H9 (cell line): ENCODE data around the gene SAMD14. TPM values are rescaled to one million over a fixed set of nuclear protein-coding genes. Genes with fewer than 3 reads are reported as not detected.

ENCODE experiments used
- DNase-seq: peaks from one replicate; pipeline ENCODE4 v3.0.0-alpha.2; 2017
- H2AFZ ChIP-seq: one replicate; pipeline ENCODE4 v1.6.1; 2013; ENCODE audit warnings: mild to moderate bottlenecking, low read length, control low read depth, moderate library complexity
- H2AK5ac ChIP-seq: 2 replicates; pipeline ENCODE4 v1.6.1; 2013; ENCODE audit warnings: low read length, control low read depth, mixed read lengths; ENCODE audit not compliant: insufficient read length
- H2BK120ac ChIP-seq: one replicate; pipeline ENCODE4 v1.6.1; 2013; ENCODE audit warnings: low read depth, mild to moderate bottlenecking, low read length, control low read depth, inconsistent platforms; ENCODE audit not compliant: poor library complexity, severe bottlenecking
- H2BK12ac ChIP-seq: 2 replicates; pipeline ENCODE4 v1.6.1; 2013; ENCODE audit warnings: low read length, control low read depth, mixed read lengths, low read depth; ENCODE audit not compliant: insufficient read length
- H2BK15ac ChIP-seq: 2 replicates; pipeline ENCODE4 v1.6.1; 2013; ENCODE audit warnings: low read depth, low read length, control low read depth
- H2BK20ac ChIP-seq: one replicate; pipeline ENCODE4 v1.6.1; 2013; ENCODE audit warnings: low read depth, mild to moderate bottlenecking, low read length, control low read depth, inconsistent platforms; ENCODE audit not compliant: poor library complexity, severe bottlenecking
- H2BK5ac ChIP-seq: 2 replicates; pipeline ENCODE4 v1.6.1; 2013; ENCODE audit warnings: low read length, control low read depth, mixed read lengths; ENCODE audit not compliant: insufficient read length
- H3K14ac ChIP-seq: 2 replicates; pipeline ENCODE4 v1.6.1; 2013; ENCODE audit warnings: low read length, control low read depth; ENCODE audit not compliant: insufficient read depth
- H3K18ac ChIP-seq: 2 replicates; pipeline ENCODE4 v1.6.1; 2013; ENCODE audit warnings: low read depth, mild to moderate bottlenecking, mixed read lengths, low read length, control low read depth; ENCODE audit not compliant: insufficient read length
- H3K23ac ChIP-seq: 2 replicates; pipeline ENCODE4 v1.6.1; 2013; ENCODE audit warnings: low read length, control low read depth, mixed read lengths, low read depth; ENCODE audit not compliant: insufficient read length
- H3K23me2 ChIP-seq: 2 replicates; pipeline ENCODE4 v1.6.1; 2013; ENCODE audit warnings: low read depth, mild to moderate bottlenecking, mixed read lengths, low read length, control low read depth; ENCODE audit not compliant: insufficient read length, poor library complexity, severe bottlenecking
- H3K27ac ChIP-seq: 2 replicates; pipeline ENCODE4 v1.5.1; 2013; ENCODE audit warnings: low read length, control low read depth, mixed read lengths, low read depth; ENCODE audit not compliant: insufficient read length
- H3K27me3 ChIP-seq: 2 replicates; pipeline ENCODE4 v1.6.1; 2013; ENCODE audit warnings: low read length, control low read depth, inconsistent platforms; ENCODE audit not compliant: insufficient read depth
- H3K4ac ChIP-seq: 2 replicates; pipeline ENCODE4 v1.6.1; 2013; ENCODE audit warnings: low read depth, mild to moderate bottlenecking, control low read depth, inconsistent platforms, low read length, moderate library complexity
- H3K4me1 ChIP-seq: 2 replicates; pipeline ENCODE4 v1.6.1; 2013; ENCODE audit warnings: low read length, control low read depth, inconsistent platforms; ENCODE audit not compliant: insufficient read depth
- H3K4me2 ChIP-seq: 2 replicates; pipeline ENCODE4 v1.6.1; 2013; ENCODE audit warnings: low read length, control low read depth, mixed read lengths; ENCODE audit not compliant: insufficient read length, insufficient read depth
- H3K56ac ChIP-seq: 2 replicates; pipeline ENCODE4 v1.6.1; 2013; ENCODE audit warnings: low read depth, mild to moderate bottlenecking, mixed read lengths, low read length, control low read depth; ENCODE audit not compliant: insufficient read length
- H3K79me1 ChIP-seq: 2 replicates; pipeline ENCODE4 v1.6.1; 2013; ENCODE audit warnings: low read depth, mild to moderate bottlenecking, moderate library complexity, low read length, control low read depth, inconsistent platforms; ENCODE audit not compliant: insufficient read depth, poor library complexity, severe bottlenecking
- H3K79me2 ChIP-seq: 2 replicates; pipeline ENCODE4 v1.6.1; 2013; ENCODE audit warnings: low read length, control low read depth, inconsistent platforms; ENCODE audit not compliant: insufficient read depth
- H3K9ac ChIP-seq: 2 replicates; pipeline ENCODE4 v1.6.1; 2013; ENCODE audit warnings: low read length, control low read depth, mixed read lengths; ENCODE audit not compliant: insufficient read length; ENCODE audit errors: extremely low read depth
- H3K9me3 ChIP-seq: one replicate; pipeline ENCODE4 v1.6.1; 2013; ENCODE audit warnings: low read depth, low read length, inconsistent platforms; ENCODE audit not compliant: control insufficient read depth
- H3T11ph ChIP-seq: one replicate; pipeline ENCODE4 v1.6.1; 2013; ENCODE audit warnings: mild to moderate bottlenecking, low read length, control low read depth, inconsistent platforms
- H4K20me1 ChIP-seq: one replicate; pipeline ENCODE4 v1.6.1; 2013; ENCODE audit not compliant: control insufficient read depth, insufficient read length, insufficient read depth
- H4K5ac ChIP-seq: 2 replicates; pipeline ENCODE4 v1.6.1; 2013; ENCODE audit warnings: low read depth, mild to moderate bottlenecking, mixed read lengths, low read length, control low read depth; ENCODE audit not compliant: insufficient read length
- H4K8ac ChIP-seq: replicated peaks from 2 replicates; pipeline ENCODE4 v1.6.1; 2013; ENCODE audit warnings: low read length, control low read depth, mixed read lengths, low read depth; ENCODE audit not compliant: insufficient read length
- H4K91ac ChIP-seq: 2 replicates; pipeline ENCODE4 v1.6.1; 2013; ENCODE audit warnings: low read depth, mild to moderate bottlenecking, moderate library complexity, mixed read lengths, low read length, control low read depth; ENCODE audit not compliant: insufficient read length
- H3K27ac Mint-ChIP-seq, 3 experiments: 2 replicates in 2 of 3; 3 replicates in 1 of 3; pipeline ENCODE4 v1.8.0; 2020 to 2021; ENCODE audit warnings: mixed read lengths in 3 of 3, mild to moderate bottlenecking in 1 of 3, moderate library complexity in 1 of 3
- H3K27me3 Mint-ChIP-seq: 2 replicates; pipeline ENCODE4 v1.8.0; 2021; ENCODE audit warnings: low read depth, mild to moderate bottlenecking, moderate library complexity, mixed read lengths
- H3K36me3 Mint-ChIP-seq, 3 experiments: 2 replicates in 2 of 3; 3 replicates in 1 of 3; pipeline ENCODE4 v1.8.0; 2020 to 2021; ENCODE audit warnings: low read depth in 3 of 3, mixed read lengths in 3 of 3; ENCODE audit not compliant: insufficient read depth in 1 of 3
- H3K4me1 Mint-ChIP-seq, 2 experiments: 2 replicates each; pipeline ENCODE4 v1.8.0; 2020; ENCODE audit warnings: mixed read lengths in 2 of 2
- H3K4me3 Mint-ChIP-seq, 2 experiments: 2 replicates in 1 of 2; 3 replicates in 1 of 2; pipeline ENCODE4 v1.8.0; 2020 to 2021; ENCODE audit warnings: mild to moderate bottlenecking in 2 of 2, mixed read lengths in 2 of 2, moderate library complexity in 1 of 2
- H3K9me3 Mint-ChIP-seq, 2 experiments: 2 replicates in 1 of 2; 3 replicates in 1 of 2; pipeline ENCODE4 v1.8.0; 2020; ENCODE audit warnings: mild to moderate bottlenecking in 2 of 2, mixed read lengths in 2 of 2, moderate library complexity in 1 of 2
- WGBS: extraction: QIAGEN DNeasy Blood & Tissue Kit; methylation state at CpG from one replicate; pipeline ENCODE4 v1.1.7; 2013; ENCODE audit warnings: missing lambda C conversion rate, low lambda C conversion rate, mixed read lengths; ENCODE audit not compliant: insufficient read length; ENCODE audit errors: extremely low coverage; 5-methylcytosine and 5-hydroxymethylcytosine counted together
- total RNA-seq: library from RNA; stranded (reverse); gene quantifications from 2 replicates; pipeline ENCODE4 v1.2.1, GENCODE V29; 2021
- TF ChIP-seq, protein P1 (sequence below): fragments of 200-600 bp; sonication (generic); conservative IDR thresholded peaks from 3 replicates; pipeline ENCODE4 v1.8.0; 2021; ENCODE audit warnings: antibody characterized with exemption, mild to moderate bottlenecking

The SAMD14 gene
- total RNA-seq, 1 experiment from 2014 or later = 5.9 TPM

DNA sequence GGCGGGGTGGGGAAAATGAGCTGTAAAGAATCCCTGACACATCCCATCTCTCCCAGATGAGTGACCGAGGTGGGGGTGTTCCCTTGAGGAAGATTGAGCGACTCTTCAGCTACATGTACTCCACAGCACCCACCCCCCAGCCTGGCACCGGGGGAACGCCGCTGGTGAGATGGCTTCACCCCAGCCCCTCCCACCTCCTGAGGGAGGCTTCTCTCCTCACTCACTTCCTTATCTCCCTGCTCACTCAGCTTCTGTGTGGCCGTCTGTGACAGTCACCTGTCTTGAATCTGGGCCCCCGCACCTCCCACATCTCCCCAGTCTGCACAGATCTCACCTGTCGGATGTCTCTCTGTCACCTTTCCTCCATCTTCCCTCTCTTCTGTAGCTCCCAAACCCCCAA, 21.4 kb downstream of the SAMD14 start:
- no peak overlapping the region for H3T11ph ChIP-seq
- no peaks in the 10 kb centered on the region; the same call in 1 of the 2 replicates for H3K27me3 Mint-ChIP-seq
- H2AFZ ChIP-seq = no peak overlapping the region
- no peak overlapping the region for H3K4ac ChIP-seq
- no peak overlapping the region for H4K8ac ChIP-seq
- H3K23ac ChIP-seq = no peak overlapping the region
- no peak for DNase-seq
- H3K9ac ChIP-seq = no peak overlapping the region
- H2BK5ac ChIP-seq = no peak overlapping the region
- no peak overlapping the region for H2BK15ac ChIP-seq
- no peaks in the 10 kb centered on the region for H4K20me1 ChIP-seq
- H4K91ac ChIP-seq = no peak overlapping the region
- H3K27ac Mint-ChIP-seq = peak overlapping the region in 1 of 3 experiments; percentile 1; a peak in 1 of 7 replicates
- H3K4me1 ChIP-seq = no peaks in the 10 kb centered on the region
- no peak overlapping the region for H4K5ac ChIP-seq
- no peak overlapping the region for H2BK20ac ChIP-seq
- no peak overlapping the region for H3K18ac ChIP-seq
- TF ChIP-seq, protein P1, sequence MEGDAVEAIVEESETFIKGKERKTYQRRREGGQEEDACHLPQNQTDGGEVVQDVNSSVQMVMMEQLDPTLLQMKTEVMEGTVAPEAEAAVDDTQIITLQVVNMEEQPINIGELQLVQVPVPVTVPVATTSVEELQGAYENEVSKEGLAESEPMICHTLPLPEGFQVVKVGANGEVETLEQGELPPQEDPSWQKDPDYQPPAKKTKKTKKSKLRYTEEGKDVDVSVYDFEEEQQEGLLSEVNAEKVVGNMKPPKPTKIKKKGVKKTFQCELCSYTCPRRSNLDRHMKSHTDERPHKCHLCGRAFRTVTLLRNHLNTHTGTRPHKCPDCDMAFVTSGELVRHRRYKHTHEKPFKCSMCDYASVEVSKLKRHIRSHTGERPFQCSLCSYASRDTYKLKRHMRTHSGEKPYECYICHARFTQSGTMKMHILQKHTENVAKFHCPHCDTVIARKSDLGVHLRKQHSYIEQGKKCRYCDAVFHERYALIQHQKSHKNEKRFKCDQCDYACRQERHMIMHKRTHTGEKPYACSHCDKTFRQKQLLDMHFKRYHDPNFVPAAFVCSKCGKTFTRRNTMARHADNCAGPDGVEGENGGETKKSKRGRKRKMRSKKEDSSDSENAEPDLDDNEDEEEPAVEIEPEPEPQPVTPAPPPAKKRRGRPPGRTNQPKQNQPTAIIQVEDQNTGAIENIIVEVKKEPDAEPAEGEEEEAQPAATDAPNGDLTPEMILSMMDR = no peak
- H3K4me2 ChIP-seq = no peak overlapping the region
- H2AK5ac ChIP-seq = no peak overlapping the region
- H3K23me2 ChIP-seq = no peaks in the 10 kb centered on the region
- peaks cover 4 to 12% of the 10 kb centered on the region in 2 experiments for H3K4me1 Mint-ChIP-seq
- no peak overlapping the region for H2BK12ac ChIP-seq
- H3K56ac ChIP-seq = no peak overlapping the region
- H3K14ac ChIP-seq = no peak overlapping the region
- no peaks in the 10 kb centered on the region for H3K9me3 ChIP-seq
- no peak overlapping the region for H3K27ac ChIP-seq
- WGBS = no CpG with 5 or more reads among the region's 9 CpGs
- no peaks in the 10 kb centered on the region for H3K9me3 Mint-ChIP-seq
- no peaks in the 10 kb centered on the region for H3K79me2 ChIP-seq
- H3K4me3 Mint-ChIP-seq = no peak overlapping the region
- H3K79me1 ChIP-seq = no peaks in the 10 kb centered on the region
- H3K36me3 Mint-ChIP-seq = peaks cover 0 to 11% (median 7%) of the 10 kb centered on the region in 3 experiments; a peak in 4 of 7 replicates
- no peaks in the 10 kb centered on the region for H3K27me3 ChIP-seq
- no peak overlapping the region for H2BK120ac ChIP-seq
